ENCODE data around the gene NTRK1.

The NTRK1 gene

DNA sequence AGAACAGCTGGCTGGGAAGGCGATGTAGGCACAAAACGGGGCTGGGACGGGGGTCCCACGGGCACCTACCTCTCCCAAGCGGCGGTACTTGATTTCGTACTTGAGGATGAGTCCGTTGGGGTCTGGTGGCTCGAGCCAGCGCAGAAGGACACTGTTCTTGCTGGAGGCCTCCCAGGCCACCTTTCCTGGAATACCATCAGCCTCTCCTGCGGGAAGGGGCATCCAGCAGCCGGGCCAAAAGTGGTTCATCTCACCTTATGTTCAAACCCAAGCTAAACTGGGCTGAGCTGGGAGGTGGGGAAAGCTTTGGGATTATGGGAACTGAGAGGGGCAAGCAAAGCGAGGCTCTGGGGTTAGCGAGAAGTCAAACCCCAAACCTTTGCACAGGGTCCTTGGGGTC, 16.0 kb upstream of the NTRK1 start:
- TF ChIP-seq, protein P1, sequence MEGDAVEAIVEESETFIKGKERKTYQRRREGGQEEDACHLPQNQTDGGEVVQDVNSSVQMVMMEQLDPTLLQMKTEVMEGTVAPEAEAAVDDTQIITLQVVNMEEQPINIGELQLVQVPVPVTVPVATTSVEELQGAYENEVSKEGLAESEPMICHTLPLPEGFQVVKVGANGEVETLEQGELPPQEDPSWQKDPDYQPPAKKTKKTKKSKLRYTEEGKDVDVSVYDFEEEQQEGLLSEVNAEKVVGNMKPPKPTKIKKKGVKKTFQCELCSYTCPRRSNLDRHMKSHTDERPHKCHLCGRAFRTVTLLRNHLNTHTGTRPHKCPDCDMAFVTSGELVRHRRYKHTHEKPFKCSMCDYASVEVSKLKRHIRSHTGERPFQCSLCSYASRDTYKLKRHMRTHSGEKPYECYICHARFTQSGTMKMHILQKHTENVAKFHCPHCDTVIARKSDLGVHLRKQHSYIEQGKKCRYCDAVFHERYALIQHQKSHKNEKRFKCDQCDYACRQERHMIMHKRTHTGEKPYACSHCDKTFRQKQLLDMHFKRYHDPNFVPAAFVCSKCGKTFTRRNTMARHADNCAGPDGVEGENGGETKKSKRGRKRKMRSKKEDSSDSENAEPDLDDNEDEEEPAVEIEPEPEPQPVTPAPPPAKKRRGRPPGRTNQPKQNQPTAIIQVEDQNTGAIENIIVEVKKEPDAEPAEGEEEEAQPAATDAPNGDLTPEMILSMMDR (IDR thresholded peaks at IDR 0.05; ENCODE audit: low read depth, low read length) = no peak
- no peak overlapping the region for H3K4me3 ChIP-seq (ENCODE audit: low read depth, low read length)

DNA sequence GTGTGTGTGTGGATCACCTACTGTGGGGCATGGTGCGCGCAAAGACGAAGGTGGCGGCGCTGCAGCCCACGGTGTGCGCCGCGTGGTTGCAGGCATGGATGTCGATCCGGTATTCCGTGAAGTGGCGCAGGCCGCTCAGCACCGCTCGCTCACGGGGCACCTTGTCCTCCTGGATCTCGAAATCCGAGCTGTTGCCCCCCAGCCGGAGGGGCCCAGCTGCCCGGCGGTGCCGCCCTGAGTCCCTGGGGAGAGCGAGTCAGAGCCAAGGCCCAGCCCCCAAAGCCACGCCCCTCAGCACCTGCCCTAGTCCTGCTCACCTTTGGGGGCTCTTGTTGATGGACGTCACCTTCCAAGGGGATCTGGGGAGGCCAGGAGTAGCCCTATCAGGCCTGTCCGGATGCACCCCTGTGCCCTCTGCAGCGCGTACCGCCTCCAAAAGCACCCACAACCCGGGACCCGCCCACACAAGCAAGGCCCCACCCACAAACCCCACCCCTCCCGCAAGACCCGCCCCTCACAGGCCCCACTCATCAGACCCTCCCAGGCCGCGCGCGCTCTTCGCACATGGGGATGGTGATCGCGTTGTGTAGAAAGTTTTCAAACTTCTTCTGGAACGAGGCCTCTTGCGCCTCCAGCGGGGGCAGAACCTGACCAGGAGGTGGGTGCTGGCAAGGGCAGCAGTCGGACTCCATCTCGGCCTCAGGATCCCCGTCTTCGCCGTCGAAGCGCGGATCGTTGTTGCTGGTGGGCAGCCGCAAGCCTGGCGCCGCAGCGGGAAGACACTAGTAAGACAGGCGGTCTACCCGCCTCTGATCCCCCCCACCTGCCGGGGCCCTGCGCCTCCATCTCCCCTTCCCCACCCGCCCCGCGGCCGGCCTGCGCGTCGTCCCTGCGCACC, 15.4 kb upstream of the NTRK1 start:
- TF ChIP-seq, protein P1 (IDR thresholded peaks at IDR 0.05; ENCODE audit: low read depth, low read length) = no peak
- no peak overlapping the region for H3K4me3 ChIP-seq (ENCODE audit: low read depth, low read length)

DNA sequence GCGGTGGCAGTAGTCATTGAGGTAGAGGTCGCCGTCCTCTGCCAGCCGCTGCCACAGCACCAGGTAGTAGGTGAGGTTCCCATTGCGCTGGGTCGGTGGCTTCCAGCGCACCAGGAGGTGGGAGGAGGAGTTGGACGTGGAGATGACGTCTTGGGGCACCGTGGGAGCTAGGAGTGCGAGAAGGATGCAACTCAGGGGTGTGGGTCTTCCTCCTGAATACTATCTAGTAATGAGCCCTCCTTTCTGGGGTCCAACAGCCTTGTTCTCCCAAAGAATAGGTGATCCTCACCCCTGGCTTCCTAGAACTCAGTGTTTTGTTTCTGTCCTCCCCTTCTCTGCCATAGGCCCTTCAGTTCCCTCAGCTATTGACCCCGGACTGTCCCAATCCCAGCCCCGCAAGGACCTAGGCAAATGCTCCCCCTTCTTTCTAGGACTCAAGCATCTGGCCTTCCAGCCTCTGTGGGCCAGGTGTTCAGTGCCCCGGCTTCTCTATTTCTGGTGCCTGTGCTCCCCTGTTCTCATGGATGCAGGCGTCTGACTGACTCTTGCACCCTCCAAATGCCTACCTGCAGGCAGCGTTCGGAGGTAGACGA, 14.6 kb upstream of the NTRK1 start:
- TF ChIP-seq, protein P1 (IDR thresholded peaks at IDR 0.05; ENCODE audit: low read depth, low read length) = no peak
- H3K4me3 ChIP-seq (ENCODE audit: low read depth, low read length) = no peak overlapping the region

DNA sequence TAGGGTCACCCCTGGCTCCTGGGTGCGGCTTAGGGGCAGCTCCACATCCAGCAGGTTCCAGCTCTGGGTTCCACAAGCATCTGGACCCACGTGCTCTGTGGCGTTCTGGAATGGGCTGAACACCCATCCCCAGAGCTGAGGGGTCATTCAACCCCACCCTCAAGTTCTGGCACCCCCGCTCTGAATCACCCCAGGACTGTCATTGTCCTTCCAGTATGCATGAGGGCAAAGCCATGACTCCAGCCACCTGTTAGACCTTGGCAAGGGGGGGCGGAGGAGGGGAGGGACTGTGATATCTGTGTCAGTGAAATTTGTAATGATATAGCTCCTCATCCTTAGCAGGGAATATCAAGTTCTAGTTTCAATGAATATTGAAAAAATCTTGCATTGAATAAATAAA, 14.0 kb upstream of the NTRK1 start:
- H3K4me3 ChIP-seq (ENCODE audit: low read depth, low read length) = no peak overlapping the region
- TF ChIP-seq, protein P1 (IDR thresholded peaks at IDR 0.05; ENCODE audit: low read depth, low read length) = no peak

DNA sequence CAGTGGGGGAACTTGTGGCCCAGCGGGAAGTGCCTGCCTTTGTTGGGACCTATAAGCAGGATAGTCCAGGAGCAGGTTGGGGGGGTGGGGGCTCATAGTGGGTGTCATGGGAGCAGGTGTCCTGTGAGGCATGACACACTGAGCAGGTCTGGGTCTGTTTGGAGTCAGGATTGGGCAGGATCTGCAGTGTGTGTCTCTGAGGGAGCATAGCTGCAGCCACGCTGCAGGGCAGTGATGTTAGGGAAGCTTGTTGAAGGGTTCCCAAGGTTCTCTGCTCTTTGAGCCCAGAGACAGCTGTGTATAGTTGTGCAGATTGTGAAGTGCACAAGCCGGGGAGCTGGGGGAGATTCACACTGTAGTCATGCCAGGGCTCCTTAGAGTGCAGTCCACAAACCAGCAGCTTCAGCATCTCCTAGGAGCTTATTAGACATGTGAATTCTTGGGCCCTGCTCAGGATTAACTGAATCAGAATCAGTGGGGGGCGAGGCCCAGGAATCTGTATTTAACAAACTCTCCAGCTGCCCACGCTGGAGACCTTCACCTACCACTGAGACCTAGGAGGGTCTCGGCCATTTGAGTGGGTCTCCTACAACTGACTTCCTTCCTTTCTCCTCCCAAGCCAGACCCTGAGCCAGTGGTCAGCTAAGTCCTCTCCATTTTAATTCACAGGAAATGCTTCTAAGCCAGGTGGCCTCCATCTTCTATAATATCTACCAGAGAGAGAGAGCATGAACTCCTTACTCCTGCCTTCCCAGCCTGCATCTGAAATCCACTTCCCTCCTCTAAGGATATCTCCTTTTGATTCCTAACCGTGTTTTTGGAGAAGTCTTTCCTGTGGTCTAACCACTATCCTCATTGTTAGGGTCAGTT, 12.8 kb upstream of the NTRK1 start:
- H3K4me3 ChIP-seq (ENCODE audit: low read depth, low read length) = no peak overlapping the region
- TF ChIP-seq, protein P1 (IDR thresholded peaks at IDR 0.05; ENCODE audit: low read depth, low read length) = no peak

DNA sequence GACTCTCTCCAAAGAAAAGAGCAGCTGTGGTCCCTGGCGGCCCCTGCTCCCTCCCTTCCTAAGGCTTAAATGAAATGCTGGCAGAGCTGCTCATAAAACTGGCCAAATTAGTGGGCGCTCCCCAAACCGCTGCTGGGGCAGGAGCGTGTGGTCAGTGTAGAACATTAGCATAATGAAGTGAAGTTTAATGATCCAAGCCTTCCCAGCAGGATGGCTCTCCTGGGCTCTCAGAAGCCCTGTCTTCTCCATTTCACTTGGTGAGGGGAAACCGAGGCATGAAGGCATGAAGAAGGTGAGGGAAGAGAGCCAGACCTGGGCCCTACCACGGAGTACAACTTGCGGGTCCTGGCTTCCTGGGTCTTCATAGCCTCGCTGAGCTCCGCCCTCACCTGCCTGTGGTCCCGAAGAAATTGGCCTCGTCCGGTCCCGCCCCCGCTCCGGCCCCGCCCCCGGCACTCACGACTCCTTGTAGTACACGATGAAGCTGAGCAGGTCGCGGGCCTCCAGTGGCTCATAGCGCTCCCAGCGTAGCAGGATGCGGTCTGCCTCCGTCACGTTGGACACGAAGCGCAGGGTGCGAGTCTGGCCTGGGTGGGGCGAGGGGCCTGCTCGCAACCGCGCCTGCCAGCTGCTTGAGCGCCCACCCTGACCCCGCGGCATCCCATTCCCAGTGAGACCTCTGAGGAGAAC, 12.1 kb upstream of the NTRK1 start:
- H3K4me3 ChIP-seq (ENCODE audit: low read depth, low read length) = no peak overlapping the region
- TF ChIP-seq, protein P1 (IDR thresholded peaks at IDR 0.05; ENCODE audit: low read depth, low read length) = no peak
